ENCODE measurements around the gene PRIMA1. TPM values are rescaled to one million over a fixed set of nuclear protein-coding genes. Genes with fewer than 3 reads are reported as not detected.

Gene PRIMA1
- total and polyA plus RNA-seq, 12 donors = 1.8 to 16.3 (median 4.1) TPM

DNA sequence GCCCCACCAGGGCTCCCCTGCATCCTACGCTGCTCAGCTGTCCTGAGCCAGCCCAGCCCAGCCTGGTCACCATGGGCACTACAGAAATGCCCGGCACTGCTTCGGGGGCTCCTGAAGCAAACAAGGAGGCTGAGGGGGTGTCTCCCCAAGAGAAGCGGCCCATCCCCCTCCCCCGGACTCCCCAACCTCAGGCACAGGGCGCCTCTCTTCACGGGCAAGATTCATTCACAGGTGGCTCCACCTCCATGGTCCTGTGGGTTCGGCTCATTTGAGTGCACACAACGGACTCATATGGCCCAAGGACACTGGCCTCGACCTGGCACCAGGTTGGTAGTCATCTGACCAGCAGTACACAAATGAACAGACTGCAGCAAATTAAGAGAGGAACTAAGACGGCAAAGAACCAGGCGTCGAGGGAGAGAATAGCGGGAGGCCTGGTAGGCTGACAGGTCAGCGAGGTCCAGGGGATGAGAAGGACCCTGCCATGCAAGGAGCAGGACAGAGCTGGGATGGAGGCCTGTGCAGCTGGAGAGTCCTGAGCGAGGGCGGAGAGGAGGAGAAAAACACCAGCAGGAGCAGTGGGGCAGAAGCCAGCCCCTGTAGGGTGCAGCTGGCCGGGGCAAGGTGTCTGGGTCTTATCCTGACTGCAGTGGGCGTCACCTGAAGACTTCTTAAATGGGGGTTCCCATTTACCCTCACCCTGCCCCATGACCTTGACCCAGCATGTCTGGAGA lies 60.2 kb downstream of the PRIMA1 start:
- Histone ChIP-seq H3K4me1 (no peaks in the 10 kb centered on the region), H3K27ac (no peak overlapping the region), H3K36me3 (no peaks in the 10 kb centered on the region), H3K9me3 (no peaks in the 10 kb centered on the region), H3K4me3 (no peak overlapping the region), H3K27me3 (no peaks in the 10 kb centered on the region)
- ATAC-seq = no peak
- 90 to 94% methylated on average over 19 of the region's 19 CpGs for WGBS, 2 donors
- intact Hi-C loops (cut with DNase I) = no loop called here
- no peak for DNase-seq
- TF ChIP-seq, protein P1, sequence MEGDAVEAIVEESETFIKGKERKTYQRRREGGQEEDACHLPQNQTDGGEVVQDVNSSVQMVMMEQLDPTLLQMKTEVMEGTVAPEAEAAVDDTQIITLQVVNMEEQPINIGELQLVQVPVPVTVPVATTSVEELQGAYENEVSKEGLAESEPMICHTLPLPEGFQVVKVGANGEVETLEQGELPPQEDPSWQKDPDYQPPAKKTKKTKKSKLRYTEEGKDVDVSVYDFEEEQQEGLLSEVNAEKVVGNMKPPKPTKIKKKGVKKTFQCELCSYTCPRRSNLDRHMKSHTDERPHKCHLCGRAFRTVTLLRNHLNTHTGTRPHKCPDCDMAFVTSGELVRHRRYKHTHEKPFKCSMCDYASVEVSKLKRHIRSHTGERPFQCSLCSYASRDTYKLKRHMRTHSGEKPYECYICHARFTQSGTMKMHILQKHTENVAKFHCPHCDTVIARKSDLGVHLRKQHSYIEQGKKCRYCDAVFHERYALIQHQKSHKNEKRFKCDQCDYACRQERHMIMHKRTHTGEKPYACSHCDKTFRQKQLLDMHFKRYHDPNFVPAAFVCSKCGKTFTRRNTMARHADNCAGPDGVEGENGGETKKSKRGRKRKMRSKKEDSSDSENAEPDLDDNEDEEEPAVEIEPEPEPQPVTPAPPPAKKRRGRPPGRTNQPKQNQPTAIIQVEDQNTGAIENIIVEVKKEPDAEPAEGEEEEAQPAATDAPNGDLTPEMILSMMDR (IDR thresholded peaks at IDR 0.05) = no peak

DNA sequence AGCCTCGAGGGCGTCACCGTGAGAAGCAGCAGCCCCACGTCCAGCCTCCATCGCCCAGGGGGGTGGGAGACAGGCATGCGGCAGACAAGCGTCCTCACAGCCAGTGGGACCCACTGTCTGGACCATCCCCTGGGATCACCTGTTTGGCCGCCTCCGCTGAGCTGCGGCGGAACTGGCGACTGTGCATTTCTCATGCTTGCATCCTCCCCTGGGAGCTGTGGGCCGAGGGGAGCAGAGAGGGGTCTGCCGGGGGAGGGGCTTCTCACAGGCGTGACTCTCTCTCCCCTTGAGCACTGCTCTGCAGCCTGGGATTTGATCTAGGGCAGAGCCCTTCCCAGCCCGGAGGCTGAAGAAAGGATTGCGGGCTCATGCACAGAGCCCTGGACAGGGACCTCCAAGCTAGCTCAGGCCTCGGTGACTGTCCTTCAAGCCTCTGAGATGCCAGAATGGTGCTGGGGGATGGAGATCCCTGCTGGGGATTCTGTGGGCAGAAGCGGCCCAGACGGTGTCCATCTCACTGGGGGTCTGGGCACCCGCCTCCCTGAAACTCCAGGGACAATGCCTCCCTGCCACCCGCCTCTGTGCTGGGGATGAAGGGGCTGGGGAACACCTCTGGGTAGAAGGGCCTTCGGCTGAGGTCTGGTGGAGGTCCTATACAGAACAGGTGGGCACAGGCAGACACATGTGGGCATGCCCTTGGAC lies 61.1 kb downstream of the PRIMA1 start:
- Histone ChIP-seq H3K9me3 (no peaks in the 10 kb centered on the region), H3K4me1 (no peaks in the 10 kb centered on the region), H3K27me3 (no peaks in the 10 kb centered on the region), H3K27ac (no peak overlapping the region), H3K4me3 (no peak overlapping the region), H3K36me3 (no peaks in the 10 kb centered on the region)
- 73% methylated on average over 23 of the region's 23 CpGs for WGBS, 2 donors
- TF ChIP-seq, protein P1 (IDR thresholded peaks at IDR 0.05) = no peak
- ATAC-seq (no peak), DNase-seq (no peak)
- intact Hi-C loops (cut with DNase I) = no loop called here

DNA sequence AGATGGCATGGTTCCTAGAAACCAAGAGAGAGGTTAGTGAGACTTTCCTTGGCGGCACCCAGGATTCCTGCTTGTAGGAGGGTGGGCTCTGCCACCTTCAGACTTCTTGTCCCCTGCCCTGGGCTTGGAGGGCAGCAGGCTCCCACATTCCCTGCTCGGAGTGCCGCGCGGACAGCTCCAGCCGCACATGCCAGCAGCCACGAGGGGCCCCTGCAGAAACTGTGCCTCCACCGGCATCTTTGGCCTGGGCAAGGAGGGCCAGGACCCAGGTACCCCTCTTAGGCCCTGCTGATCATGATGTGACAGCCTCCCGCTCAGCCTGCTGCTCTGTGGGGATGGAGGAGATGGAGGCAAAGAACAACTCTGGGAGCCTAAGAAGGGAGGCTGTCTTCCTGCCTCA lies 62.3 kb downstream of the PRIMA1 start:
- 92 to 94% methylated on average over 9 of the region's 9 CpGs for WGBS, 2 donors
- H3K9me3 ChIP-seq = no peaks in the 10 kb centered on the region
- no peak overlapping the region for H3K27ac ChIP-seq
- no peaks in the 10 kb centered on the region for H3K27me3 ChIP-seq
- H3K36me3 ChIP-seq = no peaks in the 10 kb centered on the region
- no peak overlapping the region for H3K4me3 ChIP-seq
- intact Hi-C loops (cut with DNase I) = no loop called here
- DNase-seq = no peak
- no peak for ATAC-seq
- H3K4me1 ChIP-seq = no peaks in the 10 kb centered on the region
- TF ChIP-seq, protein P1 (IDR thresholded peaks at IDR 0.05) = no peak

DNA sequence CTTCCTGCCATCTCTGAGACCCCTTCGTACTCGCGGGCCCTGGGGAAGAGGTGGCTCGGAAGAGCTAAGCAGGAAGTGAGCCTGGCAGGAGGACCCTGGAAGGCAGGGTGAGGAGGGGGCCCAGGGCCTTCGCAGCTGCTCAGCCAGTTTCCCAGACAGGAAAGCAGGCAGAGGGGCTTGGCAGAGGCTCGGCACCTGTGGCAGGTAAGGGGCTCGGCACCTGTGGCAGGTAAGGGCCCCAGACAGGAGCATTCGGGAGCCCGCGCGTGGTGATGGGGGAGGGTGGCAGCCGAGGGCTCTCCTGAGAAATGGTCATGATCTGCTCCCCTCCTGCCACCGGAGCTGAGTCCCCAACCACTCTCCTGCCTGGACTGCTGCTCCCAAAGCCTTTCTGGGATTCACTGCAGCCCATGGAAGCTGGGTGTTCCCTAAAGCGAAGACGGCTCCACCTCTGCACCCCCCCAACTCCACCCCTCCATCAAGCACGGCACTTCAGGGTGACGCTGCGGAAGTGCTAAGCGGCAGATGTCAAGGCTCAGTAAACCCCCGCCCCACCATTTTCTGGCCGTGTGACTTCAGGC lies 63.2 kb downstream of the PRIMA1 start:
- Histone ChIP-seq H3K27ac (no peak overlapping the region), H3K4me1 (no peaks in the 10 kb centered on the region), H3K36me3 (no peaks in the 10 kb centered on the region), H3K9me3 (no peaks in the 10 kb centered on the region), H3K27me3 (no peaks in the 10 kb centered on the region), H3K4me3 (no peak overlapping the region)
- no peak for DNase-seq
- ATAC-seq = no peak
- TF ChIP-seq, protein P1 (IDR thresholded peaks at IDR 0.05) = no peak
- 78% methylated on average over 21 of the region's 21 CpGs for WGBS, 2 donors
- intact Hi-C loops (cut with DNase I) = no loop called here

Measured in heart right ventricle (tissue), 16 donors.